Vagina (tissue), 2 donors: ENCODE results near the gene FBXL17.

Experiments used
- POLR2AphosphoS5 ChIP-seq, 2 donors: sonication (generic); formaldehyde crosslinking; IDR thresholded peaks; one replicate each; pipeline ENCODE4 v1.9.0; 2017; ENCODE audit warnings: antibody characterized with exemption in 2 of 2, mild to moderate bottlenecking in 2 of 2, low read depth in 1 of 2; ENCODE audit not compliant: insufficient read depth in 1 of 2
- TF ChIP-seq, protein P1 (sequence below), 3 experiments: fragments of 450-650 bp in 2 of 3; fragments of 200-600 bp in 1 of 3; sonication (generic) in 1 of 3; IDR thresholded peaks; one replicate each; pipeline ENCODE4 v1.5.1; 2017 to 2019; ENCODE audit warnings: antibody characterized with exemption in 3 of 3, mild to moderate bottlenecking in 2 of 3, moderate library complexity in 2 of 3

DNA sequence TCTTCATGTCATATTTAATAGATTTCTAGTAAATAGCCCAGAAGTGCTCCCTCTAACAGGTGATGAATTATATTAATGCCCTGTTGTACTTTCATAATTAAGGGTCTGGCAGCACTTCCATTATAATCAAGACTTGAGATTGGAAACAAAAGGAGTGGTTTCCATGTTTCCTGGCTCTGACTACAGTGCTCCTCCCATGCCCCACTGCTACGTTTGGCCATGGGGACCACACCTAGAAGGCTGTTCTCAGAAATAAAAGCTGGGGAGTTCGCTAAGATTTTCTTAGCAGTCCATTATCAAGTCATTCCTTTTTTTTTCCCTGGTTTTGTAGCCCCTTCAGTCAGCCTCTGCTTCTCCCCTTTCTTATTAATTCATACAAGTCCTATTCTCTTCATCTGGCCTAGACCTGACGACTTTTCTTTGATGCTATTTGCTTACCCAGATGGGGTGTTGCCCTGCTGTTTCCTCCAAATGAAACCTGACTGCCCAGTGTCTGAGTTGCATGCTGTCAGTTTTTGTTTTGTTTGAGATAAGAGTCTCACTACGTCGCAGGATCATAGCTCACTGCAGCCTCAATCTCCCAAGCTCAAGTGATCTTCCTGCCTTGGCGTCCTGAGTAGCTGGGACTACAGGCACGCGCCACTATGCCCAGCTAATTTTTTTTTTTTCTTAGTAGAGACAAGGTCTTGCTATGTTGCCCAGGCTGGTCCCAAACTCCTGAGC lies 399.0 kb downstream of the FBXL17 start:
- TF ChIP-seq, protein P1, sequence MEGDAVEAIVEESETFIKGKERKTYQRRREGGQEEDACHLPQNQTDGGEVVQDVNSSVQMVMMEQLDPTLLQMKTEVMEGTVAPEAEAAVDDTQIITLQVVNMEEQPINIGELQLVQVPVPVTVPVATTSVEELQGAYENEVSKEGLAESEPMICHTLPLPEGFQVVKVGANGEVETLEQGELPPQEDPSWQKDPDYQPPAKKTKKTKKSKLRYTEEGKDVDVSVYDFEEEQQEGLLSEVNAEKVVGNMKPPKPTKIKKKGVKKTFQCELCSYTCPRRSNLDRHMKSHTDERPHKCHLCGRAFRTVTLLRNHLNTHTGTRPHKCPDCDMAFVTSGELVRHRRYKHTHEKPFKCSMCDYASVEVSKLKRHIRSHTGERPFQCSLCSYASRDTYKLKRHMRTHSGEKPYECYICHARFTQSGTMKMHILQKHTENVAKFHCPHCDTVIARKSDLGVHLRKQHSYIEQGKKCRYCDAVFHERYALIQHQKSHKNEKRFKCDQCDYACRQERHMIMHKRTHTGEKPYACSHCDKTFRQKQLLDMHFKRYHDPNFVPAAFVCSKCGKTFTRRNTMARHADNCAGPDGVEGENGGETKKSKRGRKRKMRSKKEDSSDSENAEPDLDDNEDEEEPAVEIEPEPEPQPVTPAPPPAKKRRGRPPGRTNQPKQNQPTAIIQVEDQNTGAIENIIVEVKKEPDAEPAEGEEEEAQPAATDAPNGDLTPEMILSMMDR (IDR thresholded peaks at IDR 0.05): no peak
- no peak for TF ChIP-seq POLR2AphosphoS5 (IDR thresholded peaks at IDR 0.05; ENCODE audit: insufficient read depth in 1 of 2, low read depth in 1 of 2)
